Sigmoid colon (tissue), 7 donors: Measurements from ENCODE around the gene MLXIP. TPM values are rescaled to one million over a fixed set of nuclear protein-coding genes. Genes with fewer than 3 reads are reported as not detected.

ENCODE experiments used
- DNase-seq: peaks from one replicate; pipeline ENCODE4 v3.0.0-alpha.2; 2019
- H3K27ac ChIP-seq, 4 donors: fragments of 200-600 bp; sonication (generic); one replicate each; pipeline ENCODE4 v1.5.1; 2016 to 2019; ENCODE audit warnings: mild to moderate bottlenecking in 1 of 4
- H3K27me3 ChIP-seq, 3 donors: fragments of 200-600 bp; sonication (generic); one replicate each; pipeline ENCODE4 v1.5.1; 2019; ENCODE audit warnings: mild to moderate bottlenecking in 1 of 3
- H3K36me3 ChIP-seq, 4 donors: fragments of 200-600 bp; sonication (generic); one replicate each; pipeline ENCODE4 v1.5.1; 2016 to 2019
- H3K4me1 ChIP-seq, 4 donors: fragments of 200-600 bp; sonication (generic); one replicate each; pipeline ENCODE4 v1.5.1; 2017 to 2019
- H3K4me3 ChIP-seq, 4 donors: fragments of 200-600 bp; sonication (generic); one replicate each; pipeline ENCODE4 v1.5.1; 2017 to 2019; ENCODE audit warnings: mild to moderate bottlenecking in 2 of 4, moderate library complexity in 1 of 4
- H3K9me3 ChIP-seq, 4 donors: fragments of 200-600 bp in 3 of 4; sonication (generic) in 3 of 4; one replicate each; pipeline versions ENCODE4 v1.5.1 to v1.6.1; 2013 to 2019
- EP300 ChIP-seq, 4 donors: sonication (generic); formaldehyde crosslinking; IDR thresholded peaks; one replicate each; pipeline ENCODE4 v1.6.1; 2017; ENCODE audit warnings: antibody characterized with exemption in 4 of 4
- POLR2A ChIP-seq, 2 donors: fragments of 450-650 bp; IDR thresholded peaks; one replicate each; pipeline ENCODE4 v1.6.1; 2016; ENCODE audit warnings: antibody characterized with exemption in 2 of 2, mild to moderate bottlenecking in 2 of 2, moderate library complexity in 2 of 2
- POLR2AphosphoS5 ChIP-seq, 4 donors: sonication (generic); formaldehyde crosslinking; IDR thresholded peaks; one replicate each; pipeline ENCODE4 v1.6.1; 2017; ENCODE audit warnings: antibody characterized with exemption in 4 of 4
- WGBS, 2 donors: extraction: QIAGEN DNeasy Blood & Tissue Kit; methylation state at CpG; one replicate each; pipeline ENCODE4 v1.1.7; 2013; 5-methylcytosine and 5-hydroxymethylcytosine counted together
- intact Hi-C: fragments of 100-400 bp; cut with DNase I; formaldehyde crosslinking; loops from one replicate; pipeline ENCODE4 v1.15.1; 2023
- polyA plus RNA-seq, 3 donors: library from polyadenylated mRNA; stranded (reverse); fragments of 200-250 nt; gene quantifications; one replicate each; pipeline ENCODE4 v1.2.3, GENCODE V29; 2013
- total RNA-seq, 4 donors: library from RNA; depleted of rRNA; stranded (reverse); fragments of >200 nt; gene quantifications; one replicate each; pipeline ENCODE4 v1.1.0, GENCODE V29; 2016
- TF ChIP-seq, protein P1 (sequence below), 4 experiments: fragments of 450-650 bp in 3 of 4; fragments of 200-600 bp in 1 of 4; IDR thresholded peaks; one replicate each; pipeline ENCODE4 v1.5.1; 2016 to 2019; ENCODE audit warnings: antibody characterized with exemption in 4 of 4, mild to moderate bottlenecking in 3 of 4, moderate library complexity in 2 of 4
- donor health status: healthy with polysubstance abuse.
- donor health status: Bipolar disorder and iron deficiency.
- donor health status: healthy.

MLXIP gene
- total and polyA plus RNA-seq, 7 donors = 15.6 to 141 (median 37.5) TPM

DNA sequence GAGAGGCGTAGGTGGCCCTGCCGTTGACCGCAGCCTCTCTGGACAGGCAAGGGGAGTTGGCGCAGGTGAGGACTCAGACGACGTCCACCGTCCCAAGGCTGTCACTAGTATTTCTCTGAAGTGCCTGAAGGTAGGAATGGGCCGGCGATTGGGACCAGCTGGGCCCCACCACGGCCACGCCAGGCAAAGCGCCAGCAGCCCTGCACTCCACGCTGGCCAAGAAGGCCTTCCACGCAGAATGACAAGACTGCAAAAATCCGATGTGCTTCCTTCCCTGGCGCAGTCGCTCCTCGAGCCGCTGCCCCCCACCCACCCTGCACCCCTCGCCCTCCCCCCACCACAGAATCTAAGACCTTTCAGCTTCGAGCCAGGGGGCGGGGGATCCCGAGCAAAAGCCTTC, 17.3 kb upstream of the MLXIP start:
- peak overlapping the region in 3 of 4 donors; percentile 93 to 96 (median 93) for H3K27ac ChIP-seq
- TF ChIP-seq, protein P1, sequence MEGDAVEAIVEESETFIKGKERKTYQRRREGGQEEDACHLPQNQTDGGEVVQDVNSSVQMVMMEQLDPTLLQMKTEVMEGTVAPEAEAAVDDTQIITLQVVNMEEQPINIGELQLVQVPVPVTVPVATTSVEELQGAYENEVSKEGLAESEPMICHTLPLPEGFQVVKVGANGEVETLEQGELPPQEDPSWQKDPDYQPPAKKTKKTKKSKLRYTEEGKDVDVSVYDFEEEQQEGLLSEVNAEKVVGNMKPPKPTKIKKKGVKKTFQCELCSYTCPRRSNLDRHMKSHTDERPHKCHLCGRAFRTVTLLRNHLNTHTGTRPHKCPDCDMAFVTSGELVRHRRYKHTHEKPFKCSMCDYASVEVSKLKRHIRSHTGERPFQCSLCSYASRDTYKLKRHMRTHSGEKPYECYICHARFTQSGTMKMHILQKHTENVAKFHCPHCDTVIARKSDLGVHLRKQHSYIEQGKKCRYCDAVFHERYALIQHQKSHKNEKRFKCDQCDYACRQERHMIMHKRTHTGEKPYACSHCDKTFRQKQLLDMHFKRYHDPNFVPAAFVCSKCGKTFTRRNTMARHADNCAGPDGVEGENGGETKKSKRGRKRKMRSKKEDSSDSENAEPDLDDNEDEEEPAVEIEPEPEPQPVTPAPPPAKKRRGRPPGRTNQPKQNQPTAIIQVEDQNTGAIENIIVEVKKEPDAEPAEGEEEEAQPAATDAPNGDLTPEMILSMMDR (IDR thresholded peaks at IDR 0.05) = no peak
- TF ChIP-seq POLR2A (IDR thresholded peaks at IDR 0.05) (no peak), POLR2AphosphoS5 (IDR thresholded peaks at IDR 0.05) (no peak), EP300 (IDR thresholded peaks at IDR 0.05) (no peak)
- no peak overlapping the region for H3K4me3 ChIP-seq
- H3K27me3 ChIP-seq = no peaks in the 10 kb centered on the region
- no peaks in the 10 kb centered on the region for H3K9me3 ChIP-seq
- no peak for DNase-seq
- H3K36me3 ChIP-seq = no peaks in the 10 kb centered on the region
- H3K4me1 ChIP-seq = peaks cover 0 to 97% (median 81%) of the 10 kb centered on the region in 4 donors
- WGBS, 2 donors = 86 to 92% methylated on average over 23 of the region's 23 CpGs
- intact Hi-C loops = loop anchor here (5.0 to 10.0 kb wide), 2 partner anchors 36 to 256 kb away; partner anchors contain the start of gene SETD1B

DNA sequence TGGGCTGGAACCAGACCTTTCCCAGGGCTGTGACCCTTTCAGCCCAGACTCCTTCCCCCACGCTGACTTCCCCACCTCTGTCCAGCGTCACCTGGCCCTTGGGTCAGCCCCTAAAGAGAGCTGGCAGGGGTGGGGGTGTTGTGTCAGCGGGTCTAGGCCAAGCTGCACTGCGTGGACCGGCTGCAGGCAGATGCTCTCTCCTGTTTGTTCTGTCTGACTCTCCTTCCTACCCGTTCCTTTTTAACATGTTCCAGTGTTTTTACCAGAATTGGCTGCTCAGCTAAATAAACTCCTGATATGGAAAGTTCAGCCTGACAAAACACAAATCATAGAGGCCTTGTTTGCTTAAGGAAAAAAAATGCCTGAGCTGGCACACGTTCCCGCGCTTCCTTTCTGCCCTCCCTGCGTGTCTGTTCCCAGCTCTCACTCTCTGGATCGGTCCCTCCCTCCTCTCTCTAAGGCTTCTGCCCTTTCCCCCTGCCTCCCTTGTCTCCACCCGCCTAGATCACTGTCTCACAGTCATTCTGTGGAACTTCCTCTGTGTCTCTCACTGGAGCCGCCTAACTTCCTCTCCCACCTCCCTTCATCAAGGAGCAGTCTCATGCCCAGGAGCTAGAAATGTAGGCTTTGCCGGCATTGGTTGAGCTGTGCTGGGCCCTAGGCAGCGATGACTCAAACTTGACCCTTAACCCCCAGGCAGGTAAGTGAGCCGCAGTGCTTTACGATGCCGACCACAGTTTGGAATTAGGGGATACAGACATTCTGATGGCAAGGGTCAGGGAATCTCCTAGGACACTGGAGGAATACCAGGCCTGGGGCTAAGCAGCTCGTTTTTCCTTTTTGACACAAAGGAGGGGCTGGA, 15.5 kb upstream of the MLXIP start:
- peak in 2 of 4 donors; percentile 69 to 73 for TF ChIP-seq EP300 (IDR thresholded peaks at IDR 0.05)
- TF ChIP-seq POLR2A (IDR thresholded peaks at IDR 0.05) = peak in 1 of 2 donors; percentile 16
- TF ChIP-seq, protein P1 (IDR thresholded peaks at IDR 0.05) = no peak
- peak; percentile 75 to 93 (median 84) for TF ChIP-seq POLR2AphosphoS5 (IDR thresholded peaks at IDR 0.05)
- DNase-seq = peak; percentile 95
- 9 to 27% methylated on average over 19 of the region's 19 CpGs for WGBS, 2 donors
- no peaks in the 10 kb centered on the region for H3K9me3 ChIP-seq
- peaks cover 0 to 98% (median 93%) of the 10 kb centered on the region in 4 donors for H3K4me1 ChIP-seq
- no peaks in the 10 kb centered on the region for H3K36me3 ChIP-seq
- peak overlapping the region; percentile 78 to 96 (median 93) for H3K27ac ChIP-seq
- H3K4me3 ChIP-seq = peak overlapping the region in 3 of 4 donors; percentile 30 to 43 (median 31)
- intact Hi-C loops = loop anchor here (5.0 to 10.0 kb wide), 2 partner anchors 34 to 258 kb away; partner anchors contain the start of gene SETD1B
- H3K27me3 ChIP-seq = no peaks in the 10 kb centered on the region

DNA sequence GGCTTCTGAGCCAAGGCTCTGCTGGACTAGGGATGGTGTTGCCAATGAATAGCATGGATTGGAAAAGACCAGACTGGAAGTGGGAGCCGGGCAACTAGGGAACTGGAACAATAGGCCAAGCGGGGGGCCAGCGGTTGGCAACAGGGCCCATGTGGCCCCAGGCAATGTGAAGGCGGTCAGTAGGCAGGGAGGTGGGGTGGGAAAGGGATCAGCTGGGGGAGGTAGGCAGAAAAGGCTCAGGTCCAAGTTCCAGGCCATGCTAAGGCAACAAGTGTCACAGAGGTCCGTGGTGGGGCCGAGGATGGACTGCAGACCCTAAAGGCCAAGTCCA, 14.9 kb upstream of the MLXIP start:
- no peaks in the 10 kb centered on the region for H3K36me3 ChIP-seq
- no peaks in the 10 kb centered on the region for H3K27me3 ChIP-seq
- no peaks in the 10 kb centered on the region for H3K9me3 ChIP-seq
- DNase-seq = peak; percentile 80
- peak overlapping the region; percentile 78 to 96 (median 93) for H3K27ac ChIP-seq
- 69 to 71% methylated on average over 6 of the region's 6 CpGs for WGBS, 2 donors
- intact Hi-C loops = loop anchor here (2.0 to 10.0 kb wide), 3 partner anchors 15 to 259 kb away; partner anchors contain the start of genes MLXIP and SETD1B
- TF ChIP-seq POLR2A (IDR thresholded peaks at IDR 0.05) (no peak), POLR2AphosphoS5 (IDR thresholded peaks at IDR 0.05) (no peak), EP300 (IDR thresholded peaks at IDR 0.05) (no peak)
- TF ChIP-seq, protein P1 (IDR thresholded peaks at IDR 0.05) = no peak
- H3K4me3 ChIP-seq = peak overlapping the region in 3 of 4 donors; percentile 30 to 43 (median 31)
- H3K4me1 ChIP-seq = peaks cover 0 to 99% (median 94%) of the 10 kb centered on the region in 4 donors

DNA sequence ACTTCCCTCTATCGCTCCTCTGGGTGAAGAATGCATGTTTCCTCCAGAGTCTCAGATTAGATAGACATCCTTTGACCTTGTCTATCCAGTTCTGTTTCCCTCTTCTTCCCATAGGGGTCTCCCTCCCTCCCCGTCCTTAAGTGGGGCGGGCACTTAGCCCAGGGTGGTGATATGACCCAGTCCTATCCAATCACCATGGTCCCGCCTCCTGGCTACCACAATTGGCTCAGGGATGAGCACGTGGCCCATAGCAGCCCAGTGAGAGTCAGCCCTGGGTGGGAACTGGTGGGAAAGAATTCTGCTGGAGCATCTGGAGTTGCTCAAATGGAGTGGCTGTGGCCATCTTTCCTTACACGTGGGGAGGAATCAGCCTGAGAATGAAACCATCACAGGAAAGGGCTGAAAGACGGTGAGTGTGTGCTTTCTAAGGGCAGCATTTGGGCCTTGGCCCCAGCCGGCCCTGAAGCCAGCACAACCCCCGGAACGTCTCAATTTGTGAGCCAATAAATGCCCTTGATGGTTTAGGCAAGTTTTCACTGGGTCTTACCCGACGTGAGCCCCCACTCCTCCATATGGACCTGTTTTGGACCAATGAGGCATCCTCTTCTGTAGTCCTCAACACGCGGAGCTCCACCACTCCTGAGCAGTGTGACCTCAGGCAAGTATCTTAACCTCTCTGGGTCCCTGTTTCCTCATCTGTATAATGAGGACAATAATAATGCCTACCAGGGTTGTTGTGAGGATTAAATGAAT, 14.4 kb upstream of the MLXIP start:
- peak; percentile 99 for DNase-seq
- Histone ChIP-seq H3K36me3 (no peaks in the 10 kb centered on the region), H3K27ac (peak overlapping the region; percentile 78 to 96 (median 93)), H3K4me3 (peak overlapping the region; percentile 9 to 43 (median 30)), H3K4me1 (peaks cover 0 to 99% (median 94%) of the 10 kb centered on the region in 4 donors), H3K9me3 (no peaks in the 10 kb centered on the region), H3K27me3 (no peaks in the 10 kb centered on the region)
- peak; percentile 85 to 95 (median 93) for TF ChIP-seq POLR2AphosphoS5 (IDR thresholded peaks at IDR 0.05)
- TF ChIP-seq EP300 (IDR thresholded peaks at IDR 0.05) = peak in 3 of 4 donors; percentile 53 to 77 (median 64)
- TF ChIP-seq, protein P1 (IDR thresholded peaks at IDR 0.05) = peak in 2 of 4 experiments; percentile 61 to 62
- no peak for TF ChIP-seq POLR2A (IDR thresholded peaks at IDR 0.05)
- intact Hi-C loops = loop anchor here (2.0 to 10.0 kb wide), 3 partner anchors 15 to 259 kb away; partner anchors contain the start of genes MLXIP and SETD1B
- 60 to 61% methylated on average over 14 of the region's 14 CpGs for WGBS, 2 donors
